Stimulated activated CD4-positive, alpha-beta T cell treated with anti-CD3 and anti-CD28 coated beads, Interleukin-15, amount 100 ng/mL, for 1 hour (primary cell): ENCODE results near the gene RAD51B.
"Not testable (repeated sequence)": the region's sequence is repeated elsewhere in the genome, so short reads cannot be mapped to it uniquely, and the experiment has no call there.

Source experiments
- DNase-seq, 2 donors: peaks; one replicate each; pipeline ENCODE4 v3.0.0-alpha.2; 2020; ENCODE audit warnings: low read depth in 1 of 2, low spot score in 1 of 2

Gene RAD51B

DNA sequence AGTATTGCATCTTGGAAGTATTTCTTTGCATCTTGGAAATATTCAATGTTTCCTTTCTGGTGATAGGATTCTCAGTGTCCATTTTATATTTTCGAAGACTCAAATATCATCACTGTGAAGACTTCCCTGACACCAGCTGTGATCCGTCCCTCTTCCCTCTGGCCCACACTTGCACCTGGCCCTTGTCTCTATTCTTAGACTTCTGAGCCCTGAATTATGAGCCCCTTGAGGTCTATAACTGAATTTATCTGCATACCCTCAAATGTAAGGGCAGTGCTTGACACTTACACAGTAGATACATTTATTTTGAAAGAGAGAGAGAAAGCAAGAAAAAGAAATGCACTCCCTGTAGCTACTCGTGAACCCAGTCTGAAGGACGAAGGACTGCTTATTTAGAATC, 596.6 kb downstream of the RAD51B start:
- DNase-seq = no peak

DNA sequence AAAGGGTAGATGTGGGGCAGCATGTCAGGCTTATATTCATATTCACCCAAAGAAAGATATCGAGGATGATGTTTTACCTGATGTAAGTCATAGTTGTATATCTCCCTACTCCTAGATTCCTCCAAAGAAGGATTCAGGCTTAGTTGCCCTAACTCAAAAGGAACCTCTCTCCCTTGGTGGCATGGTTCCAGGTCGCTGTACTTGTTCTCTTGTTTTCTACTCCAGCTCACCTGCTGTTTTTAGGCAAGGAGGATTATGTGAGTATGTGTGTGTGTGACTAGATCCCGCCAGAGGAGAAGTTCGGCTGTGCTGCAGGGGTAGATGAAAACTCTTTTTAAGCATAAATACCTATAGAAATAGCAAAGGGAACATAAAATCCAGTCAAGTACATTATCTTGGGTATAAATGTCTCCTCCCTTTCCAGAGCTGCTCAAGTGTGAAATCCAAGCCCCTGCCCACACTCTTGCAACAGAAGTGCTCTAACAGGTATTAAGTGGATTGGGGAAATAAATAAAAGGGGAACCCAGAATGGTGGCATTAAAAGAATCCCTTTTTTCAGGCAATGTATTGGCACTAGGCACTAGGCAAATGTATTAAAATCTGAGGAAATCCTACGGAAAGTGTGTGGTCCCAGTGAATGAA, 597.6 kb downstream of the RAD51B start:
- DNase-seq = no peak

DNA sequence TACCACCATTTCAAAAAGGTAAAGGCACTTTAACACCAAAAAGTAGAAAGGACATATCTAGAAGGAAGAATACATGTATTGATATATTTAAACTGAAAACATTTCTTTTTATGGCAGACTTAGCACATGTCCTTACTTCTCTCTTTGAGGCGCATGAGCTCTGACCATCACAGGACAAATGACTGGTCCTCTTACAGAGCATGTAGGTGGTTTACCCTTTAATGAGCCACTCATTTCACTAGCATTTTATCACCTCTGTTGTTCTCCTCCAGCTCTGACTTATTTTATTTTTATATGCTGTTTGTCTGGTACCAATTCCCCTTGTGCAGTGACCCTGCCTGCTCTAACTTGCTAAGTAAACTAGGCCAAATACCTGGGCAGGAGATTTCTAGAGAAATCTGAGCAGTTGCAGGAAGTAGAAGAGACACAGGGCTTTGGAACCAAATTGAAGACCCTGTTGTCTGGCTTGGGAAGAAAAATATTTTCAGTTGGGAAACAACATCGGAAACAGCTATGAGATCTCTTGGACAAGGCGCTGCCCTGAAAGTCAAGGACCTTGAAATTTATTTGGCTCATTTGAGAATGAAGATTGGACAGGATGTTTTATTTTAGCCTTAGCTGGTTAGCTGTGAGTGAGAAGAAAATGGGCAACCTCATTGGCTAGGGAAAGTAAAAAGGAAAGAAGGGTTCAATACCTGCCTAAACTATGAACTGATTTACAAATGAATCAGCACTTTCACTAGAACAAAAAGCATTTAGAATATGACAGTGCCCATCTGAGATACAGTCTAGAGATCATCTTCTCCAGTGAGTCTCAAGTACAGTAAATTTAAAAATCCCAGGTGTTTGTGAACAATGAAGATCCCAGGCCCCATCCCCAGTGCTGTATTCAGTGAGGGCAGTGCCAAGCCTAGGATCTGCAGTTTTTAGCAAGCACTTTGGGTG, 598.9 kb downstream of the RAD51B start:
- DNase-seq = no peak

DNA sequence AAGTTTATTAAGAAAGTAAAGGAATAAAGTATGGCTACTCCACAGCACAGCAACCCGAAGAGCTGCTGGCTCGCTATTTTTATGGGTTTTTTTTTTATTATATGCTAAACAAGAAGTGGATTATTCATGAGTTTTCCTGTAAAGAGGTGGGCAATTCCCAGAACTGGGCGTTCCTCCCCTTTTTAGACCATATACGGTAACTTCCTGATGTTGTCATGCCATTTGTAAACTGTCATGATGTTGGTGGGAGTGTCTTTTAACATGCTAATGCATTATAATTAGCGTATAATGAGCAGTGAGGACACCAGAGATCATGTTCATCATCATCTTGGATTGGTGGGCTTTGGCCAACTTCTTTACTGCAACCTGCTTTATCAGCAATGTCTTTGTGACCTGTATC, 600.8 kb downstream of the RAD51B start:
- no peak for DNase-seq

DNA sequence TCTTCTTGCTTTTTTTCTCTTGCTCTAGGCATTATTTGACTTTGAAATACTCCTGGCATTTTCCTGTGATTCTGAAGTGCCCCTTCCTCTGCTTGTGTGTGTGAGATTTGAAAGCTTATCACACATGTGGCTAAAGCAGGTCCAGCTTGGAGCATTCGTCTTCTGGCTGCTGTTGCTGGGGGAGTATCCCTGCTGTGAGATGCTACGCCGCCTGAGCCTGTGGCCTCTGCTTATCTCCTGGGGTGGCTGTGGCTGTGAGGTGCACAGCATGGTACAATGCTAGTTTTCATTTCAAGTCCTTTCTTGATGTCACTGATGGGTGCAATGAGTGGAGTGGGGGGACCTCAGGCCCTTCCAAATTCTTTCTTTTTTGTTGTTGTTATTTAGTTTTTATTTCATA, 601.5 kb downstream of the RAD51B start:
- DNase-seq = no peak

DNA sequence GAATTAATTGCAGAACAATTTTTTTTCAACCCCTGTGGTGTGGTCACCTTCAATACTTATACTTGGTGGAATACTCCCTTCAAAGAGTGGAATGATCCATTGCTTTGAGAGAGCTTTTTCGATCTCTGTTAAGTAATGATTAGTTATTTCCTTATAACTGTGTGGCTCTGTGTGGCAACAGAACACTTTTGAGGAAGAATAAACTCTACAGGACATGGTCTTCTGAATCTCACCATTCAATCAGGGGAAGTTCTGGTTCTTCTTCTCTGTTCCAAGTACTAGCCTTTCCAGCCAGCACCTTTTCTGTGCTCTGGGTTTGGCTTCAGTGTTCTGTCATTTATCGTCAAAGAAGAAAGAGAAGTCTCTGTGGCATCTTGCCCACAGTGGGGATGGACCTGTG, 604.1 kb downstream of the RAD51B start:
- DNase-seq = no peak

DNA sequence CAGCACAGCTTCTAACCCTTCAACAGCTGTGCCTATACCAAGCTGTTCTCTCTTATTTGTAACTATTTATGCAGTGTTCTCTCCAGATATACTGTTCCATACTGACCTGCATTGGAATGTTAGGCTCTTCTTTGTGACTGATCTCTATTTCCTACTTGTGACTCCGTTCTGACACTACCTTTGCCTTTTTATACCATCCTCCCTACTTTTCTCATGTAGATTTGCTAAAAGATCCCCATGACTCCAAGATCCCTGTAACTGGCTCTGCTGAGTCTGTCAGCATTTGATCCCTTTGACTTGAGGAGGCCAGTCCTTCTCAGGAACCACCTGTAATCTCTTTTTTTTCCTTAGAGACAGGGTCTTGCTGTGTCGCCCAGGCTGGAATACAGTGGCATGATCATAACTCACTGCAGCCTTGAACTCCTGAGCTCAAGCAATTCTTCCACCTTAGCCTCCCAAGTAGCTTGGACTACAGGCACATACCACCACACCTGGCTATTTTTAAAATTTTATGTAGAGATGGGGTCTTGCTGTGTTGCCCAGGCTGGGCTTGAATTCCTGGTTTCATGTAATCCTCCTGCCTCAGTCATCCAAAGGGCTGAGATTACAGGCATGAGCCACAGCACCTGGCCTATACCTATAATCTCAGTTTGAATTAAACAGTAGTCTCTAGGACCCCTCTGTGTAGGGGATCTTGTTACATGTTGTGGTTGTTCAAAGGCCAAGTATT, 605.0 kb downstream of the RAD51B start:
- no peak for DNase-seq

DNA sequence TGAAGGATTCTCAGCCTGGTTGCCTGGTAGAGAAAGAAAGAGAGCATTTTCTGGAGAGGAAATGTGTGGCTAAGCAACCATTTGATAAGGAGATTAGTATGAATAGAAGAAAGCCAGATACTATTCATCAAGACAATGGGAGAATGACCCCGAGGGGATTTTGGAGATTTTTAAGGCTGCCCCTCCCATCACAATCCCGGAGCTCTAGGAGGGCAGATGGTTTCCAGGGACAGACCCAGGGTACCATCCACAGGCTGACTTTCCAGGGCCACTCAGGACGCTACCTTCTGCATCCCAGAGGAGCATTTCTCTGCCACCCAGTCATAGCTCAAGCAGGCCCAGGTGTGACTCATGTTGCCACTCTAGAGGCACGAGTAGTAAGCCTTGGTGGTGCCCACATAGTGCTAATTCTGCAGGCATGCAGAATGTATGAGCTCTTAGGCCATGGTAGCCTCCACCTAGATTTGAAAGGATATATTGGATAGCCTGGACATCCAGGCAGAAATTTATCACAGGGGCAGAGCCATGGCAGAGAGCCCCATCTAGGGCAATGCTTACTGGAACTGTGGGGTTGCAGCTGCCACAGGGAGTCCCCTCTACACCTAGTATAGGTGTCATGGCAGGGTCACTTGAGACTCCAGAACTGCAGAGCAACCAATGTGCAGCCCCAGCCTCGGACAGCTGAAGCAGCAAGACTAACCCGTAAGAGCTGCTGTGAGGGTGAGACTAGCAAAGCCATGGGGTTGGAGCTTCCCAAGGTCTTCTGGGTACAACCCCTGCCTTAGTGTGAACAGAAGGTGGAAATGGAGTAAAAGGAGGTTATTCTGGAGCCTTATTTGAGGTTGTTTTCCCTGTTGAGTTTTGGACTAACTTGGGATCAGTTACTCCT, 607.3 kb downstream of the RAD51B start:
- DNase-seq = no peak

DNA sequence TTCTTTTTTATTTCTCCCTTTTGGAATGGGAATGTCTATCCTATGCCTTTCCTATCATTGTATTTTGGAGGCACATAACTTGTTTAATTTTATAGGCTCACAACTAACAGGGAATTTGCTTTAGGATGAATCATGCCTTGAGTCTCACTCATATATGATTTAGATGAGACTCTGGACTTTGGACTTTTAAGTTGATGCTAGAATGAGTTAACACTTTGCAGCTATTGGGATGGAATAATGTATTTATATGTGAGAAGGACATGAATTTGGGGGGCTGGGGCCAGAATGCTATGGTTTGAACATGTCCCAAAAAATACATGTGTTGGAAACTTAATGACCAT, 607.9 kb downstream of the RAD51B start:
- DNase-seq = no peak

DNA sequence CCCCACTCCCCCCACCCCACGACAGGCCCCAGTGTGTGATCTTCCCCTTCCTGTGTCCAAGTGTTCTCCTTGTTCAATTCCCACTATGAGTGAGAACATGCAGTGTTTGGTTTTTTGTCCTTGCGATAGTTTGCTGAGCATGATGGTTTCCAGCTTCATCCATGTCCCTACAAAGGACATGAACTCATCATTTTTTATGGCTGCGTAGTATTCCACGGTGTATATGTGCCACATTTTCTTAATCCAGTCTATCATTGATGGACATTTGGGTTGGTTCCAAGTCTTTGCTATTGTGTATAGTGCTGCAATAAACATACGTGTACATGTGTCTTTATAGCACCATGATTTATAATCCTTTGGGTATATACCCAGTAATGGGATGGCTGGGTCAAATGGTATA, 609.3 kb downstream of the RAD51B start:
- not testable (repeated sequence) for DNase-seq

DNA sequence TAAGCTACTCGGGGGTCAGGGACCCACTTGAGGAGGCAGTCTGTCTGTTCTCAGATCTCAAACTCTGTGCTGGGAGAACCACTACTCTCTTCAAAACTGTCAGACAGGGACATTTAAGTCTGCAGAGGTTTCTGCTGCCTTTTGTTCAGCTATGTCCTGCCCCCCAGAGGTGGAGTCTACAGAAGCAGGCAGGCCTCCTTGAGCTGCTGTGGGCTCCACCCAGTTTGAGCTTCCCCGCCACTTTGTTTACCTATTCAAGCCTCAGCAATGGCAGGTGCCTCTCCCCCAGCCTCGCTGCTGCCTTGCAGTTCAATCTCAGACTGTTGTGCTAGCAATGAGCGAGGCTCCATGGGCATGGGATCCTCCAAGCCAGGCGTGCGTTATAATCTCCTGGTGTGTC, 614.6 kb downstream of the RAD51B start:
- not testable (repeated sequence) for DNase-seq

DNA sequence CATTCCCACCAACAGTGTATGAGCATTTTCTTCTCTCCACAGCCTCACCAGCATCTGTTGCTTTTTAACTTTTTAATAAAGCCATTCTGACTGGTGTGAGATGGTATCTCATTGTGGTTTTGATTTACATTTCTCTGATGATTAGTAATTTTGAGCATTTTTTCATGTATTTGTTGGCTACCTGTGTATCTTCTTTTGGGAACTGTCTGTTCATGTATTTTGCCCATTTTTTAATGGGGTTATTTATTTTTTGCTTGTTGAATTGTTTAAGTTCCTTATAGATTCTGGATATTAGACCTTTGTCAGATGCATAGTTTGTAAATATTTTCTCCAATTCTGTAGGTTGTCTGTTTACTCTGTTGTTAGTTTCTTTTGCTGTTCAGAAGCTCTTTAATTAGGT, 616.1 kb downstream of the RAD51B start:
- DNase-seq = not testable (repeated sequence)

DNA sequence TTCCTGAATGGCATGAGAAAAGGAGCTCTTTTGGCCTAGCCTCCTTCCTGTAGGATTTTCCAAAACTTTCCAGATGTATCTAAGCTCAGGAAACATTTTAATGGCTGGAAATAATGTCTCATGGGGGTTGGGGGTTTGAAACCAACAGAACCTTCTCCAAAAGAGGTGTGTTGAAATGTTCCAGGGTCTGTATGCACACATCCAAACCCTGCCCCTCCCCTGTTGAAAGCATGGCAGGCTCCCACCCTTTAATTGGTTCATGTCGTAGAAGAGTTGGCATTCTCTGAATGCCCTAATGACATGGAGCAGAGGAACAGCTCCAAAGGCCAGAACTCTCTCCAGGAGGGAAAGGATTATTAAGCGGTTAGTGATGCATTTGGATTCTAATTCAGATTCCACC, 620.1 kb downstream of the RAD51B start:
- DNase-seq = no peak

DNA sequence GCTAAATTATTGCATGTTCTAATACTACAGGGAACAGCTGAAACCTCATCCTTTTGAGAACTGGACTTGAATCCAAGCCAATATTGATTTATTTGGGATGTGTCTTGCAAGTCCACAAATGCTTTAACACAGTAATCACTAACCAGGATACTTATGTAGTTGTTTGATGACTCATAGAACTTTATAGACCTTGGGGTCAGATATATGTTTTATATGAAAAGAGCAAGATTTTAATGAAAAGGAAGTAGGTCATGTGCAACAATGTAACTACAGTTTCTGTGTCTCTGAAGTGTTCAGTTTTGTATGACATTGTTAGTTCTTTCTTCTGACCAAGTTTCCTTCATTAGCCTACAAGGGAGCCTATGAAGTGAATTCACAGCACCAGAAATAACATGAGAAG, 621.2 kb downstream of the RAD51B start:
- no peak for DNase-seq

DNA sequence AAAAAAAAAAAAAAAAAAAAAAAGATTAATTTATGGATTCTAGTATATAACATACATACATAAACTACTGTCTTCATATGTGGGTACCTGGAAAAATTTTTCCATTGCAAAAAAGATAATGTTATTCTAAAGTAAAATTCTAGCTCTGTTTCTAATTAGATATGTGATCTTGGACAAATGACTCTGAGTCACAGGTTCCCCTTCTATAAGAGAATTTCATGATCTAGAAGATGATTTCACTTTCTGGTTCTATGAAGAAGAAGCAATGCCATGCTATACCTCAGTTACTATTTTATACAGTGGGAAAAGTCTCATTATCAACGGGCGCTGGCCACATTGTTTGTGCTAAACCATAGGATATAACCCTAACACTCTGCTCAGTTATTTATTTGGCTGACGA, 622.0 kb downstream of the RAD51B start:
- DNase-seq = no peak

DNA sequence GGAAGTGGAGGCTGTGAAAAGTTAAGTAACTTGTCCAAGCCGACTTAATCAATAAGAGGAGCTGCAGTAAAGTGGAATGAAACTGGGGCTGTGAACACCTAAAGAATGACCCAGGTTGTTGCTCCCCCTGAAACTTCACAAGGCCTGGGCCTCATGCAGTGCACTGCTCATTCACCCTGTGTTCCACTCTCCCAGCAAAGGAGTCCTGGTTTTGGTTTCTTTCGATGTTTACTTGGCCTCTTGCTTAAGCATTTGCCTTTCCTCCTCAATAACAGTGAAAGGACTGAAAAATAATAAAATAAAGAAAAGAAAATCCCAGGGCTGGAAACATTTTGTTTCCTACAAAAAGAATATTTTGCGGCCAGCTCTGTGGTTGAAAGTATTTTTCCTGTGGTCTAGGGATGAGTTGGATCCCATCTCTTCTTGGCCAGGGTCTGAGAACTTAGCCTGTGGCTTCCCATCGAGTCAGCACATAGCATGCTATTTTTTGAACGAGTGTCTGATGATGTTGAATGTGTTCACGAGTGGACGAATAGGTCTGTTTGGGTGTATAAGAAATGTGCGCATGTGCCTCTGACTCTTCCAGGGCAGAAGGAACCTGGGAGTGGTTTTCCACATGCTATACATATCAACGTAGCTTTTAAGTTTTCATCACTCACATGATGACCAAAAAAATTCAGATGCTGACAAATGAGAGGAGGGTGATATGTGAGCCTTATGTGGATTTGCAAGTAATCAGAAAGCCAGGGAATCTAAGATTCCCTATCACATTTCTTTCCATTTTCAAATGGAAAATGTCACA, 623.5 kb downstream of the RAD51B start:
- no peak for DNase-seq

DNA sequence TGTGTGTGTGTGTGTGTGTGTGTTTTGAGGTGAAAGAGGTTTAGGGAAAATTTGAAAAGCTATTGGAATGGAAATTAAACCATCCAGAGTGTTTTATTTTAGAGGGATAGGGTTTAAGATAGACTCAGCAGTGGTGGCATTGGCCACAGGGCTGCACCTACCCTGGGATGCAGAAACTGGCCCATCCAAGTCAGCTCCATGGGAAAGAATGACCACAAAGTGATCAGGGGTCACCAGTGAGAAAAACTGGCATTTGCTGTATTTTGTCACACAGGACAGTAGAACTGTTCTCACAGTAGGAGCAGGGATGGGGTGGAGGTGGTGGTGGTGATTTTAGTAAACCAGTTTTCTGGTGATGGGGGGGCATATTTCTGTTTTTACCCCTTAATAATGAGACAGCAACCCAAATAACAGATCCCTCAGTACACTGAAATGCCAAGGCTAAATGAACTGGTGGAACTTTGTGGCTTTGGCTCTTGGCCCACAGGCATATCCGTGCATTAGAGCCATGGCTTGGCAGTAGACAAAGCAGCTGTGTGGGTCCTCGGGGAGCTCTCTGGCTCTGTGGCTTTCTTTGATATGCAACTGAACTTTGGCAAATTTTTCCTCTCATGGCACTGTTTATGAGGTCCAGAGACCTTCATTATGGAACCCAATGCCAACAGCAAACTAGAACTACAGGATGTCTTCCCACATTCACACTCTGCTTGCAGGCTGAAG, 625.0 kb downstream of the RAD51B start:
- no peak for DNase-seq

DNA sequence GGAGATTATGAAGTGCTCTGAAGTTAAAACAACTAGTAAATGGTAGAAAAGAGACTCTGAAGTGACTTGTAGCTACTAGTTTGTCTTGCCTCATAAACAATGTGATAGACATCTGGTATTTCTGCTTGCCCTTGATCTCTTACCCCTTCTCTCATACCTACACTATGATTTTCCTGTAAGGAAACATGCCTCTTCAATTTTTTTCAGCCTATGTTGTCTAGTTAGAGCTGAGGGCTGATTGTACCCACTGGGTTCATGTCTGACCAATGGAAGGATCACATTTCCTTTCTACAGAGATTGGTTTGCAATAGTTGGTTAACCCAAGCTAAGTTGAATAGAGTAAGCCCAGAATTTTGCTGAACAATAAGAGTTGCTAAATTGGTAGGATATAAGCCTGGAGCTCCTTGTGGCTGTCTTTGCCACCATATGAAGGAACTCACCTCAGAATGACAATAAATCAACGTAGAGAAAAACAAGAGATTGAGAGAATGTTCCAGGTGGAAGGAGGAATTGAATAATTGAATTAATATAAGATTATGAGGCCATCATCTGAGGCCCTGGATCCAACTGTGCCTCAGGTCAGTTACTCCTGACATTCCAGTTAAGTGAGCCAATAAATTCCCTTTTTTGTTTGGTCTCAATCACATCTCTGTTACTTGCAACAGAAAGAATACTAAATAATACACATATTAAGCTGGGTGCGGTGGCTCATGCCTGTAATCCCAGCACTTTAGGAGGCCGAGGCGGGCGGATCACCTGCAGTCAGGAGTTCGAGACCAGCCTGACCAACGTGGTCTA, 626.9 kb downstream of the RAD51B start:
- no peak for DNase-seq
